Stimulated activated CD4-positive, alpha-beta T cell treated with anti-CD3 and anti-CD28 coated beads, Interleukin-15, amount 100 ng/mL, for 48 hours (primary cell): Measurements from ENCODE around the gene SLC25A31.

Experiments used
- DNase-seq, 2 donors: peaks; one replicate each; pipeline ENCODE4 v3.0.0-alpha.2; 2020; ENCODE audit warnings: low read depth in 2 of 2

SLC25A31 gene

DNA sequence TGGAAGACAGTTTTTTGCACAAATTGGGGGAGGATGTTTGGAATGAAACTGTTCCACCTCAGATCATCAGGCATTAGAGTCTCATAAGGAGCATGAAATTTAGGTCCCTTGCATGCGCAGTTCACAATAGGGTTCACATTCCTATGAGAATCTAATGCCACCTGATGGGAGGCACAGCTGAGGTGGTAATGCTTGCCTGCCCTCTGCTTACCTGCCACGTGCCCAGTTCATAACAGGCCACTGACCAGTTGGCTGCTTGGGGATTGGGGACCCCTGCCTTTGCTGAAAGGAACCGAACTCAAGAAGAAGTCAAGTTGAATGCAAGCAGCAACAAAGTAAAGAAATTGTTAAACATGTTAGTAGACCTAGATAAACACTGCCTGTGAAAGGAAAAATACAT lies 47.3 kb downstream of the SLC25A31 start:
- no peak for DNase-seq

DNA sequence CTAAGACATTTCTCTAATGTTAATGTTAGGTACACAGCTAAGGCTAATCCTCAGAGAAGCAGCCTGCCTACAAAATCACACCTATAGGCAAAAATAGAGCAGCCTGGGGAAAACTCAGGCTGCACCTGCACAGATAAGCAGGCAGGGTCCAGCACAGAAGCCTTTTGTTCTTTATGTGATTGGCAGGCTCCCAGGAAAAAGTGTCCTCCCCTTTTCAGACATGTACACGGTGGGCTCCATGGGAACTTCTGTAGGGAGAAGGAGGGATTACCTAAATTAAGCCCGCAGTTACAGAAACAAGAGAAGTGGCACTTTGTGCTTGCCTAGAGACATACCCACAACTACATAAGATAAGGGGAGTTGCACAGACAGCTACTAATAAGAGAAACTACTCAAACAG lies 47.9 kb downstream of the SLC25A31 start:
- DNase-seq: no peak

DNA sequence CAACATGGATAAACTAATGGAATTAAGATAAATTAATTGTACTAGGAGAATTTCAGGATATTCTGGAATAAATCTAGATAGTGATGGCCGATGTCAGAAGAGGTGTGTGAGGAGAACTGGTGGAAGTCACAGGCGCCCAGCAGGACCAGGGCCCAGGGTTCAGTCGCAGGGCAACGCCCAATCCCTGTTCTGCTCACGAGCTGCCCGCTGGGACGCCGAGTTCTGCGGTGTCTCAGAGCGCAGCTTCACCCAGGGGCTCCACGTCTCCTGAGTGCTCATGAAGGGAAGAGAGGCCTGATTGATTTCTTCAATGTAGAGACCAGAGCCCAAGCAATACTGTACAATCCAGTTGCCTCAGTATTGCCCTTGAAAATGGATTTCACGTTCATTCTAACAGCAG lies 50.4 kb downstream of the SLC25A31 start:
- no peak for DNase-seq

DNA sequence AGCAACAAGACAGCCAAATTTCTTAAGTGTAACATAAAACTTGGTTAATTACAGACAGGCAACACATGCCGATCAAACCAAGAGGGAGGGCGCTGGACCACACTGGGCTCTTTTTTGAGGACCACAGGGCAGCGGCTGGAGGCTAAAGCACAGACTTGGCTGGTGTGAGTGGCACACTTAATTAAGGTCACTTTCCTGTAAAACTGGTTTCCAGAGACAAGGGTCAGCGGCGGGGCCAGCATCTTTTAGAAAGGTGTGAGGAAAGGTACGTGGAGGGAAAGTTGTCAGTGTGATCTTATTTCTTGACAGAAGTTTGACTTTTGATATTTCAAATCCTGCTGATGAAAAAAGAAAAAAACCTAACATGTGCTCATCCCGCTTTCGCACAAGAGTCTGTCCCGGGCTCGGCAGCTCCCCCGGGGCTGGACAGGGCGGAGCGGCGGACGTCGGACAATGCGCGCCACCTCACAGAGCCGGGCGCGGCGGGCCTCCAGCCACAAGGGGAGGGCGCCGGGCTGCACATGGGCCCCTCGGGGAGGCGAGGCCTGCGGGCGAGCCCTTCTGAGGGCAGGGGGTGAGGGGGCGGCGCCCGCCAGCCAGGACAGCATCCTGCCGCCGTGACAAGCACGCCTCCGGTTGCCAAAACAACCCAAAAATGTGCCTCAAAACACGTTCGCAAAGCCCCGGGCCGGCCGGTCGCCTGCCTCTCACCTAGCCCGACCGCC lies 51.3 kb downstream of the SLC25A31 start:
- no peak for DNase-seq

DNA sequence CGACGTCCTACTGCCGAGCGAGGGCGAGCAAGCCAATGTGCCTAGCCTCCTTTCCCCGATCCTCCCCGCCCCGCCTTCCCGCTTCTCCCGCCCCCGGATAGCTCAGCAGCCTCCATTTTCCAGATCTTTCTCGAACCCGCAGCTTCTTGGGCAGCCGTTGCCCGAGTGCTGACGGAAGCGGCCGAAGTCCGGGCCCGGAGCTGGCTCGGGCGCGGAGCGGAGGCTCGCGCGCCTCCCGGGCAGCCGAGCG lies 51.8 kb downstream of the SLC25A31 start:
- DNase-seq: peak; percentile 30 to 57

DNA sequence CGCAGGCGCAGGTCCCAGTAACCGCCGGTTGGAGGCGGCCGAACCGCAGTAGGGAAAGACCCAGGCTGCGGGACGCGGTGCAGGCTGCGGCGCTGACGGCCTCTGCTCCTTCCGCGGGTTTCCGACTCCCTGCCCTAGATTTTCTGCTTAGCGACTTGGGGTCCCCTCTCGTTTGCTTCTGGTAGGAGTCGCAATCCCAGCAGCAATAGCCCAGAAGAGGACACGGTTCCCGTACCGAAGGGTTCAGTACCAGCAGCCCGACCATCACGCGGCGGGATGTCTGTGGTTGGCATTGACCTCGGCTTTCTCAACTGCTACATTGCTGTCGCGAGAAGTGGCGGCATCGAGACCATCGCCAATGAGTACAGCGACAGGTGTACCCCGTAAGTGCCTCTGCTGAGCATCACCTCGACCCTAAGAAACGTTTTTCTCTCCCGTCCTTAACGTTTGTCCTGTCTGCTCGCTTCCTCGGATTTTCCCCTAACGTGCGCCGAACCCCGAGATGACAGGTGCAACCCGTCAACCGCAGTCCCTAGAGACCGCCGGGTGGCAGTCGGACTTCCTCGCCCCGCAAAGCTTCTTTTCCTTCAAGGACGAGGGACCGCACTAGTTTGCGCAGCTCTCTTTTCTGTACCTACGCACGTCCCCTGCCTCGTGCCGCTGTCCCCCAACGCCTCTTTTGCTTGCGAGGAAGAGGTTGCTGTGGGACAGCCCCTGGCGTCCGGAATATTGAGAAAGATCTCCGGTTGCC lies 52.2 kb downstream of the SLC25A31 start, which contains the start of gene HSPA4L:
Gene HSPA4L (plus strand): TSS at position 48 of the 751 bp plus-strand sequence. CDS start 229 bp downstream, at position 277.
- peak in 1 of 2 donors; percentile 15 for DNase-seq

DNA sequence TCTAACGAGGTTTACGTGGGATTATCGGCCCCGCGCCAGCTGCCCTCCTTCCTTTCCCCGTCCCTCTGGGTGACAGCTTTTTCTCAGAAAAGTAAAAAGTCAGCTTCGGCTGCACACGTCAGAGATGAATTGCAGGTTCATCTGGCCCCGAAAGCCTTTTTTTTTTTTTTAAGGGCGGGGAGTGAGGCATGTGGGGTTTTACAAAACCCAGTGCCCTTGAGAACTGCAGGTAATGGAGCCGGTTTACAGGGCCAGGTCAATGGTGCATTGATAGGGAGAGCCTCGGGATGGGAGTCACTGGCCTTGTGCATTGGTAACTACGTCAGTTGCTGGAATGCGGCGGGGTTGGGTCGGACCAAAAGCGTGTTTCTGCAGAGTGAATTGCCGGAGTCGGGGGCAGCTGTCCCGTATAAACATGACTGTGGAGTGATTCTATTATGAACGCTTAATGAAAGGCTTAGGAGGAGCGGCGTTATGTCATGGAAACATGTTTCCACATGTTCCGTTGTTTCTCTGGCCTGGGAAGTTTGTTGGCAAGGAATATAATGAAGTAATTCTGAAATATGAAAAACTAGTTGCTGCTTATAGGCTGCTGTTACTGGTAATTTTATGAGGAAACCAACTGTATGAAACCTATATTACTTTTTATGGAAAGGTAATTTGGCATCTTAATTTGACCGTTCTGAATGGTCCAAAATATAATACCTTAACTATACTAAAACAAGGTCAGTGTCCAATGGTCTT lies 53.0 kb downstream of the SLC25A31 start:
- DNase-seq: peak; percentile 26 to 27

DNA sequence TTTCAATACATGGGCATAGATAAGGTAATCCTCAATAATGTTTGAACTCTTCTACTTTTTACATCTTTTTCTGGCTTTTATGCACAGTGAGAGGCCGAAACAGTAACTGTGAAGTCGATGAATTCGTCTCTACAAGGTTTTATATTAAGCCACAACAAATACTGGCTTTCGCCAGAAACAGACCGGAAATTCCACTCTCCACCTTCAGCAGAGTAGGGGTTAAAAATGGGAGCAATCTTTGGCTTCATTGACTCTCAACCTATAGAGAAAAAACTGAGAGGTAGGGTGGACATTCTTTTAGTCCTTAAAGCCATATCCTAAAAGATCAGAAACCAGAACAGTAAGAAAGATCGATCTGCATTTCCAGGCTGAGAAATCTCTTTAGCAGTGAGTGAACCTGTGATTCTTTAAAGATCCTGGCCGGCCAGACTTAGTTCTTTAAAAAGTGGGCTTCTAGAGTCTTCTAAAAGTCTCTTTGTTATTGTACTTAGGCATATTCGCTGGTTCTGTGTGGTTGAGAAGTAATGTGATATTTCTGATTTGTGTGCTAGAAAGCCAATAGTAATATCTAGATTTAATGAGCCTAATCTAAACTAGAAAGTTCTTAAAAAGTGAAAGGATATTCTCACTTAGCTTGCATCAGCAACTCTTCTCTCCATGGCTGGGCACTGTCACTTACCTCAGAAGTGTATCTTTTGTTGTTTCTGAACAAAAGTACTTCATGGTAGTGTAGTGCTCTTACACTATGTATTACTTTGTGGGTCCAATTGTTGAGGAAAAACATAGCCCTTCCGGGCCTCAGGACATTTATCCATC lies 54.0 kb downstream of the SLC25A31 start:
- DNase-seq: no peak

DNA sequence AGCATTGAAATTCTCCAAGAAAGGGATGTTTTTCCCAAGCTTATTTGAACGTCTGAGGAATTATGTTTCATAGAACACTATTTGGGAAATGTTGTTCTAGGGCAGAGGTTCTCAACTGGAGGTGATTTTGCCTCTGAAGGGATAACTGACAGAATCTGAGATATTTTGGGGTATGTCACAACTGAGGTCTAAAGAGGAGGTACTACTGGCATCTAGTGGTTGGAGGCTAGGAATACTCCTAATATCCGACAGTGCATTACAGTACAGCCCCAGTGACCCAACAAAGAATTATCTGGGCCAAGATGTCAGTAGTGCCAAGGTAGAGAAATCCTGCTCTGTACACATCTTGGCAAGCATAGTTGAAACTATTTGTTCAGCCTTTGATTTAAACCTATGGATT lies 58.3 kb downstream of the SLC25A31 start:
- DNase-seq: no peak

DNA sequence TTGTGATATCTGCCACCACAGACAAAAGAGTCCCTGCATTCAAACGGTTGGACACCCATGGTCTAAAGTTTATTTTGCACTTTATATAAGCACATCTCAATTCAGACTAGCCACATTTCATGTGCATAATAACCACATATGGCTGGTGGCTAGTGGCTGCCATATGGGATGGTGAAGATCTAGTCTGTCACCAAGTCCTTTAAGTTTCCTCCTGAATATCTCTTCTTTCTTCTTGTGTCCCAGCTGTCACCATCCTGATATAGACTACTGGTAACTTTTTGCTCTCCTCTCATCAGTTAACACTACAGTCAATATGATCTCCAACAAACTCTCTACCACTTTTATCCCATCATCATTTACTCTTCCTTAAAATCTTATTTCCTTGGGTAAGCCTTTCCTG lies 61.2 kb downstream of the SLC25A31 start:
- no peak for DNase-seq

DNA sequence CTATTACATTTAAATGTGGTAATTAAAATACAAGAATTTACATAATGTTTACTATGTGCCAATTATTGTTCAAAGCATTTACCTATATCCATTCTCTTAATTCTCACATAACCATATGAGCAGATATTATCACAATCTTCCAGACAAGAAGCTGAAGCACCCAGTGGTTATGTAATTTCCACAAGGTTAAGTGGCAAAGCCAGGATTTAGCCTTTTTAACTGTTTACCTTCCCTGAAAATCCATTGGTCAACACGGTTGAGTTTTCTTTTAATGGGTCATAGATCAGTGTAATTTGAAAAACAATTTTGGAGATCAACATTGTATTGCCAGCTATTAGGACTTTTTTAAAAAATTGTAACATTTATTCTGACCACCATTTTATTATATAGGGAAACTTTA lies 63.3 kb downstream of the SLC25A31 start:
- DNase-seq: no peak

DNA sequence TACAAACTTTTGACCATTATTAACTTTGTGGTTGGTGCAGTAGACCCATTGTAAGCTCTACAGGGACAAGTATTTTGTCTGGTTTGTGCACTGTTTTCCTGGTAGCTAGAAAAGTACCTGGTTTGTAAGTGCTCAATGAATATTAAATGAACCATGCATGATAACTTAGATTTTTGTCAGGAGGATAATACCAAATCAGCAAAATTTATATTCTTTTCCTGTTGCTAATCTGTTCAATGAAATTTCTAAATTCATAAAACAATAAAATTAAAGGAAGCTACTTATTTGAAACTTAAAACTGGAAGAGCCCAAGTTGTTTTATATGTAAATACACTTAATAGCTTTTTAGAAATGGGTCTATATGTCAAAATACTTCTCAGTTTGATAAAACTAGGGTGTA lies 69.5 kb downstream of the SLC25A31 start:
- DNase-seq: no peak

DNA sequence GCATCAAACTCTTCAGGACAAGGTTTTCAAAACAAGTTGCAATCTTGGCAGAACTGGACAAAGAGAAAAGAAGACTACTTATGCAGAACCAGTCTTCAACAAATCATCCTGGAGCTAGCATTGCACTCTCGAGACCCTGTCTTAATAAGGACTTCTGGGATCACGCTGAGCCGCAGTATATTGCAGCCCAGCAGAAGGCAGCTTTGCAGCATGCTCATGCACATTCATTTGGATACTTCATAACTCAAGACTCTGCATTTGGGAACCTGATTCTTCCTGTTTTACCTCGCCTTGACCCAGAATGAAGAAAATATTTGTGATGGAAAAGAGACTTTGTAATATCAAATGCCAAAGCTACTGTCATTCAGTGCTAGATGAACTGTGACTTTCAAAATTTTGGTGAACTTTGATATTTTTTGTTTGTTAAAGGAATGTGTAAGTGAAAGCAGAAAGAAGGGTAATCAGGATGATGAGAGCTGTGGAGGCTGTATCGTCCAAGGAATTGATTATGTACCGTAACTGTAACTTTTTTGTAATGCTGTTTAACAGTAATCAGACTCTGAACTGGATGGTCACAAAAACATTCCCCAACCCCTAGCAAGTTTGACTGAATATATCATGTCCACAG lies 79.1 kb downstream of the SLC25A31 start:
- DNase-seq: no peak

DNA sequence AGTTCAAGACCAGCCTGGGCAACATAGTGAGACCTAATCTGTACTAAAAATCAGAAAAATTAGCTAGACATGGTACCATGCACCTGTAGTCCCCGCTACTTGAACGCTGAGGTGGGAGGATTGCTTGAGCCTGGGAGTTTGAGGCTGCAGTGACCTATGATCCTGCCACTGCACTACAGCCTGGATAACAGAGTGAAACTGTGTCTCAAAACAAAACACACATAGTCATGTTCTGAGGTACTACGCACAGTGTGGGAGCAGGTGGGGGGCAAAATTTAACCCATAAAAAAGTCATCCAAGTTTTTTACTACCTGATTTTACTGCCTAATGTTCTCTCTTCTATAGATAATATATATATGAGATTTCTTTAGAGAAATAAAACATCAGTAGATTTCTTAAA lies 80.4 kb downstream of the SLC25A31 start:
- DNase-seq: no peak

DNA sequence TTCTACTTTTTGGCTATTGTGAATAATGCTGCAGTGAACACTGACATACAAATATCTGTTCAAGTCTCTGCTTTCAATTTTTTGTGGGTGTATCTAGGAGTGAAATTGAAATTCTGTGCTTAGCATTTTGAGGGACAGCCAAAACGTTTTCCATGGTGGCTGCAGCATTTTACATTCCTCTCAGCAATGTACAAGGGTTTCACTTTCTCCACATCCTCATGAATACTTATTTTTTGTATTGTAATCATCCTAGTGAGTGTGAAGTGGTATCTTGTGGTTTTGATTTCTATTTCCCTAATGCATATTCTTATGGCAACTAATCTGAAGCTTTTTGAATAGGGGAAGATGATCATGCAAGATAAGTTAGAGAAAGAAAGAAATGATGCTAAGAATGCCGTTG lies 92.2 kb downstream of the SLC25A31 start:
- no peak for DNase-seq
